SK-N-DZ (cell line): ENCODE measurements around the gene PLB1.

Source experiments
- DNase-seq: peaks from one replicate; pipeline ENCODE4 v3.0.0-alpha.2; 2015; ENCODE audit warnings: low spot score

Gene PLB1

DNA sequence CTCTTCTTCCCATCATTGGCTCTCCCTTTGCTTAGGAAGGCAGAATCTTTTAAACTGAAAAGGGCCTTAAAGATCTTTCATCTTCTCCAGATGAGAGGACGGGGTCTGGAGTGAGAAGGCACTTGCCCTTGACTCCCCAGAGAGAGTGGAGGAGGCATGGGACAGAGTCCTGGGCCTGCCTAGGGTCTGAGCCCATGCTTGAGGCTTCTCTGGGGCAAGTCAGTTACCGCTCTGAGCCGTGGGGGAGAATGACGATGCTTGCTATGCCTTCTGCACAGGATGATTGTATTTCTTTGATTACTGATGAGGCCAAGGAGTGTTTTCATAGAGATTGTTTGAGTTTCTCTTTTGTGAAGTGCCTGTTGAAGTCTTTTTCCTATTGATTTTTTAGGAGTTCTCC is 921 bp downstream of the PLB1 start:
- no peak for DNase-seq

DNA sequence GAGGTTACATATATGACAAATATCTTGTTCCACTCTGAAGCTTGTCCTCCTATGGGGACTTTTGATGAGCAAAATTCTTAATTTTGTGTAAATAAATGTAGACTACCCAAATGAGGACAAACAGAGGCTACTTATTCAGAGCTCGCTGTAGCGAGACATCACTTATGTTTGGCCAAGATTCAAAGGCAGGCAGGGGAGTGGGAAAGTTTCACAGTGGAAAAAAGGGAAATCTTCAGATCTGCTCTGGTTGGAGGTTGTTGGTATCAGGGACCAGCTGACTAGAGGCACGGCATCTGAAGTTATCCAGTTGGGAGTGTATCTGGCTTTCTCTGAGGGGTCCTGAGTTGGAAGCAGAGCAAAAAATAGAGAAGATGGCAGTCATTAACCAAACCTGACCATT is 1.3 kb downstream of the PLB1 start:
- DNase-seq: no peak

GRCh38 chr2:28499282-28499681 is 3.4 kb downstream of the PLB1 start:
- DNase-seq: no peak

DNA sequence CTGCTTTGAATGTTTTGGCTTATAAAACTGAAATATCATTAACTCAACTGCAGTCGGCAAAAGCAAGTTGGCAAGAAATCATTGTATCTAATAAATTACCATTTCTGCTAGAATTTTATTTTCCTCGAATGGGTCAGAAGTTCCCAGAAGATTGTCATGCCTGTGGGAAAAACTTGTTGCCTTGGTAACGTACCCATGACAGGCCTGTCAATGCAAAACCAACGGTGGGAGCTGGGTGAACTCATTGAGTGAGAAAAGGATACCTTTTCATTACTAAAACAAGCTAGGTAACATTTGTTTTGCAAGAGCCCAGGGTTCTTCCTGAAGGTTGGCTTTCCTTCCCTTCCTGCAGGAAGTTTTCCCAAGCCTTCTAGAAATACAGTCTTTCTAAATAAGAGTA is 9.5 kb downstream of the PLB1 start:
- no peak for DNase-seq

DNA sequence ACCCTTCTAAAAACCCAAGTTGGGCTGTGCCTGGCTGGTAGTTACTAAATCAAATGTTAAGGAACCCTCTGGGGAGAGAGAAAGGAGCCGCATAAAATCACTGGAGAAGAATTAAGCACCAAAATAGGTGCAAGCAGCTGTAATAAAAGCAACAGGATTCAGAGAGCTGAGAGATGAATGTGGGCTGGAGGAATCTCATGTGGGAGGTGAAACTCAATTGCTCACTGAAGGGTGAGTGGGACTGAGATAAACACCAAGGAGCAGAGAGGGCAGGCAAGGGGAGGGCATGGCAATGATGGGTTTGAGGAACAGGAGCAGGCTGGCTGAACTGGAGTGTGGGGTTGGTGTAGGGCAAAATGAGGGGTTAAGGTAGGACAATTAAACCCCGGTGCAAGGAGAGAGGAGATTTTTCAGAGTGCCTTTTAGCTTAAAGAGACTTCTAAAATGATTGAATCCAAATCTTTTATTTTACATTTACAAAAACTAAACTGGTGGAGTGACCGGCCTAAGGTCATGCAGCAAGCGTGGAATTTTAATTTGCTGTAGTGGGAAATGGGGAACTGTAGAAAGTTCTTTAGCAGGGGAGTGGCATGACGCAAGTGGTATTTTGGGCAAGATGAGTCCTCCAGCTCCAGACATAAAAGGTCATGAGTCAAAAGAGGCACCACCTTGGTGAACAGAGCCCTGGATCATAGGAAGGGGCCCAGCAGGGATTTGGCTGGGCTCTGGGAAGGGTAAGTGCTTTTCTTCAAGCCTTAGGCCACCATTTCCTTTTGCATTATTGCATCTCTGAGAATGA is 10.5 kb downstream of the PLB1 start:
- no peak for DNase-seq

DNA sequence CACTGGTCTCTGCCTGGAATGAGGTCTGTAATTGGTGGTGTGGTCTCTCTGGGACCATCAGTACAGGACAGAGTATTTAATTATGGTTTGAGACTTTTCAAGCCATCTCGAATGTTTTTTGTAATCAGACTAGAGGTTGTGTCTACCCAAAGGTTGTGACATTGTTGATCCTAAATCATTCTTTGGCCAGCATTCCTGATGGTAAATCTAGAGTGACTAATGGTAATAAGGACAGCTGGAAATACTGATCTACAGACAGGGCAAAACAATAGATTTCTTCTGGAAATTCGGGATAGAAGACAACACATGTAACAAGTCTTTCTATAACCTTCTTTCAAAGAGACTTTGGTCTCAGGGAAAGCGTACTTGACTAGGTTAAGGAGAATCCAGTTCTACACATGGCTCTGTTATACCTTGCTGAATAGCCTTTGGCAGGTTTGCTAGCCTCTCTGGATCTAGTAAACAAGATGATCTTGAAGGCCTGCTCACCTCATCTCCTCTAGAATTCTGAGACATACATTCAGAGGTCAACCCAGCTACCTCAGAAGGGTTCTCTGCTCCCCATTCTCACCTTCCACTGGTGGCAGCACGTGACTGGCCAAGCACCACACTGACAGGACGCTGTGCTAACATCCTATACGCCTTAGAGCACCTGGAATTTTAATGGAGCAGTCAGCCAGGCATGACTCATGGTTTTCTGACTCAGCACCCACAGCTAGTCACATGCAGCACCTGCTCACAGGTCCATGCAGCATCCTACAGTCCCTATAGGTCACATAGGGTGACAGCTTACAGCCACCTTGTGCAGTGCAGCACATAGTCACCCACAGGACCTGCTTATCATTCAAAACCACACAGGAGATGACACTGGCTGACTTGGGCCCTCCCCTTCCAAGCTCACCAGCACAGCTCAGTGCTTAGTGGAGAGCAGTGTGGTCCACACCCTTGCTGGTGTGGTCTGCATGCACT is 12.2 kb downstream of the PLB1 start:
- DNase-seq: no peak

DNA sequence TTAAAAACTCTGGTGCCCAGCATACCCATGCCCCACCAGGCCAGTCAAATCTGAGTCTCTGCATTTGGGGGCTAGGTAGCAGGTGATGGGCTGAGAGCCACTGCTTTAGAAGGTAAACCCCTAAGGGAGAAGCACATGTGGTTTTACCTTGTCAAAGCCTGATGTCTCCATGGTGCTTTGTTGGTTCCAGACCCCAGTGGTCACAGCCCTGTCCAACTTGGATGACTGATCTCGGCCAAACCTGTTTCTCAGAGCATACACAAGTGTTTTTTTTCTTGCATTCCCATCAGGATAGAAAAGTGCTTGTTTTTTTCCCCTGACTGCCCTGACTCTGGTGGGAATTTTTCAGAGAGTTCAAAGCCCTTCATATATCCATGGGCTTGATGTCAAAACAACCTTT is 13.5 kb downstream of the PLB1 start:
- DNase-seq: no peak

- DNase-seq: no peak
Observed at GRCh38 chr2:28510184-28510583, 14.3 kb downstream of the PLB1 start.

DNA sequence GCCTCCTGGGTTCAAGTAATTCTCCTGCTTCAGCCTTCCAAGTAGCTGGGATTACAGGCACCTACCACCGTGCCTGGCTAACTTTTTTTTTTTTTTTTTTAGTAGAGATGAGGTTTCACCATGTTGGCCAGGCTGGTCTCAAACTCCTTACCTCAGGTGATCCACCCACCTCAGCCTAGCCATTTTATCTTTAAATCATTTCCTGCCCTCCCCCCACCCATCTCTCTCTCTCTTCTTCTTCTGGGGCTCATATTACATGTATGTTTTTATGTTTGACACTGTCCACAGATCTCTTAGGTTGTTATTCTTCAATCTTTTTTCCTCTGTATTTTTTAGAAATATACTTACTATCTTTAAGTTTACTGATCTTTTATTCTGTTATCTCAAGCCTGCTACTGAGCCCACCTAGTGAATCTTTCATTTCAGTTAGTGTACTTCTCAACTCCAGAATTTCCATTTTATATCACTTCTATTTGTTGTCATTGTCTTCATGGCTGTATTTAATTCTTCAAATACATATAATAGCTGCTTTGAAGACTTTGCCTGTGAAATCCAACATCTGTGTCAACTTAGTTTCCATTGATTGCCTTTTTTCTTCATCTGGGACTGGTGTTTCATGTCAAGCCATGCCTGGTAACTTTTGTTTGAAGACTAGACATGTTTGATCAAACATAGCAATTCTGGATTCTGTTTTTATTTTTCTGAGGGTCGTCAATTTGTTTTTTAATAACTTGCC is 16.2 kb downstream of the PLB1 start:
- no peak for DNase-seq

GRCh38 chr2:28512607-28512965 is 16.7 kb downstream of the PLB1 start:
- no peak for DNase-seq

DNA sequence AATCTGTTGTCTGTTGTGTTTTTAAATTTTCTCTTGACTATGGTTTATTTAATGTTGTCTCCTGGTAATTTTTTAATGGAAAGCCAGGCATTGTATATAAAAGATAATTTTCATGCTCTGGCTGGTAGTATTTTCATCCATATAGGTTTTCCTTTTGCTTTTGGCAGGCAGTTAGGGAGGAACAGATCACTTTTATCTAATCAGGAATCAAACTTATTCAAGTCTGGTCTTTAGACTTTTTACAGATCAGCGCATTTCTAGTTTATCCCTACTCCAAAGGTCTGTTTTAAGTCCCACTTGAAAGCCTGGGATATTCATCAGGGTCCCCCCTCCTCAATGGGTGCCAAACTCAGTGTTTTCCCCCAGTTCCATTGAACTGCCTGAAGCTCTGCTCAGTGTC is 17.2 kb downstream of the PLB1 start:
- DNase-seq: no peak

DNA sequence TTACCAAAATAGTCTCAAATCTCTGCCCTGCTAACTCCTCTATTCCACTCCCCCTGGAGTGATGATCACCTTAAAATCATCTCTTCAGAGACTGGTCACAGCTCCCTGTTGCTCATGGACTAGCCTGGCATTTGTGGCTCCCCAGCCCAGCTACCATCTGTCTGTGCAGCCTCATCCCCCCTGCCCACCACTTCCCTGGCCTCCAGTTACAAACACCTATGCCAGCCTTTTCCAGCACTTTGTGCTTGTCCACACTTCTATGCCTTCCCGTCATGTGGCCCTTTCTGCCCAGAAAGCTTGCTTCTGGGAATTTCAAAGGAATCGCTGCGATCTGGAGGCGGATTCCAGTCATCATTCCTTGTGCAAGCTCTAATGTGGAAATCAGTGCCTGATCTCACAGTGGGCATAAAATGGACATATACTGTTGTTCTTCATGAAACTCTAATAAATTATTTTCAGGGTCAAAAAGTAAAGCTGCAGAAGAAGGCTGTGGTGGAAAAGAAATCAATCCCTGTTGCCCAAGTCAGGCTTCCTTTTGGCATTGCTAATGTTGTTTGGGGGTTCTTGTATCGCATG is 19.4 kb downstream of the PLB1 start:
- DNase-seq: no peak

DNA sequence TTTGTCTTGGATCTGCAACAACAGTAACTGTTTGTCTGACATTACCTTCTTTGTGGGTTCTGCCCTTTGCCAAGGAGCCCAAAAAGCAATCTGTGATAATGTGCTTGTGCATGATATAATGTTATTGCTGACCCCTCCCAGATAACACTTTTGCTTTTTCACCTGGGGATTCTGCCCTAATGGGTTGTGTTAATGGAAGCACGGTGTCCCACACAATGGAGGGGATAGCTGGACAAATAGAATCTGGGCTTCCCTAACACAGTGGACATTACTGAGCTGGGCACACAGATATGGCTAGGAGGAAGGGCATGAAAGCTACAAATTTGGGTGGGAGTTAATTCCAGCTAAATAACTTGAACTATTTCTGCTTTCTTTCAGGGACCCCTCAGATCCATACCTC is 20.6 kb downstream of the PLB1 start:
- no peak for DNase-seq

- no peak for DNase-seq
Observed at GRCh38 chr2:28516950-28517349, 21.1 kb downstream of the PLB1 start.

DNA sequence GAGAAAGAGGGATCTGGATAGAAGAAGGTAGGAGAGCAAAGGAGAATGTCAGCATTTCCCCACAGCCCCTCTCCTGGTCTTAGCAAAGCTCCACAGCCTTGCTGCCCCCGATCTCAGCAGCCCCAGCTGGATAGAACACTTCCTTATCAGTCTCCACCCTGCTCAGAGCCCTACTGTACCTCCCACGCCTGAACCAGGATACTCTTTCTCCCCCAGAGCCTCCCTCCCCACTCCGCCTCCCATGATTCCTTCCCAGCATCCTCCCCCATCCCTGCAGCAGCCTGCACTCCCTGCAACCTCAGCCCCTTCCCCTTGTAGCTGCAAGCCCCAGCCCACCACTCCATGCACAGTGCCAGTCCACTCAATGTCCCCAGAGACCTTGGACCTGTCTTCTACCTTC is 25.8 kb downstream of the PLB1 start:
- no peak for DNase-seq

DNA sequence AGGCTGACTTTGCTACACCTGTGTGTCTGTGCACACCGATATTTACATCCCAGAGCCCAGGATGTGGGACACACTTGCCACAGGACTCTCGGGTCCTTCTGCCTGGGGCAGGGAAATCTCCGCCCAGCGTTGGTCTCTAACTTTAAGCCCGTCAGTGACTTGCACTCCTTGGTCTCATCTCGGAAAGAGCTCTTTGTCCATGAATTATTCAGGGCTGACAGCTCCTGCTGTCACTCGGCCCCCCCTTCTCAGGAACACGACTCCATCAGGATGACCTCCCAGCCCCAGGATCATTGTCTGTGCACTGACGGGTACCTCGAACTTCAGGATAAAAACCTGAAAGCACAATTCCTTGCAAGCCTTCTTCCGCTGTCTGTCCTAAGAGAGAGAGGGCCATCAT is 26.6 kb downstream of the PLB1 start:
- no peak for DNase-seq

DNA sequence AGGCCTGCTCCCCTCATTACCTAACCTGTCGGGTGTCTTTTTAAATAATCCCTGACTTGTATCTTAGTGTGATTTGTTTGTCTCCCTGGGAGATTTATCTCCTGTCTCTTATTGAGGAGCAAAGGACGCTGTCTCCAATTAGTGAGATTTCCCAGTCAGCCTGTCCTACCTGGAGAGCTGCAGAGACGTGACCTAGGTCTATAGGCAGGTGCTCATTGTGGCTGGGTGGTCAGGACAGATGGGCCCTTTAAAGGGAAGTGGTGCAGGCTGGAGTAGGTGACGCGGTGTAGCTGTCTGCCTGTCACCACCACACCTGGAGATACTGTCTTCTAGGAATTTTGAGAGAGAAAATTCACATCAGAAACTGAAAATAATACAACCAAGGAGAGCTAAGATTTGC is 28.0 kb downstream of the PLB1 start:
- DNase-seq: no peak

- no peak for DNase-seq
Observed at GRCh38 chr2:28525481-28525880, 29.6 kb downstream of the PLB1 start.

DNA sequence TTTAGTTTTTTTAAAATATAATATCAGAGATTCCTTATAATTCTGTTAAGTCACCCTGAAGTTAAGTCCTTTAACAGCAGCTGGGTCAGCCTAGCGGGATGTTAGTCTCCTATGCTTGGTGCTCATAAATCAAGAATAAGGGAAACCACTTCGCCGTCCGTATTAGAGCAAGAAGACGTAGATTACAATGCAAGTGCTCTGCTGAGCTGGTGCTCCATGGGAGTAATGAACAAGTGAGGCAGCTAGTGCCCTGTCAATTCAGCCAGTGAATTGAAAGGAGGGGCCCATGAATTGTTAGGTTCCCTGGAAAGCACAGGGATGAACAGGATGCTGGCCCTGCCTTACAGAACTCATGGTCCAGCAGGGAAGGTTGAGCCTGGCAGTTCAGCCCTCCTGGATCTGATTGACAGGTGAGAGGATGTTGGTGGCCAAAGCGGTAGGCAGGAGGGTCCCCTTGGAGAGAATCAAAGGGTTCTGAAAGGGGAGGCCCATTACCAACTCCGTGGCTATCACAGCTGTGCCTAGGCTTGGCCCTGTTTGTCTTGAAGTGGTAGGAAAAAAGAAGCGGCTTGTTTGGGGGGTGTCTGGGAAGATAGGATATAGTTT is 30.8 kb downstream of the PLB1 start:
- no peak for DNase-seq

- no peak for DNase-seq
Observed at GRCh38 chr2:28527196-28527595, 31.3 kb downstream of the PLB1 start.

GRCh38 chr2:28528206-28528605 is 32.3 kb downstream of the PLB1 start:
- DNase-seq: no peak
